ENCODE measurements around the gene SIDT1.

The SIDT1 gene

GRCh38 chr3:113601240-113601639, 68.9 kb downstream of the SIDT1 start:
- no peak for DNase-seq (ENCODE audit: low read depth, low spot score)
- TF ChIP-seq CTCF (IDR thresholded peaks at IDR 0.05; ENCODE audit: insufficient read depth, low read length, missing control alignments) = no peak
- ChIA-PET POLR2A (no interaction called here), CTCF (no interaction called here)
- H3K4me3 ChIP-seq (ENCODE audit: low read depth, low read length) = no peak overlapping the region

DNA sequence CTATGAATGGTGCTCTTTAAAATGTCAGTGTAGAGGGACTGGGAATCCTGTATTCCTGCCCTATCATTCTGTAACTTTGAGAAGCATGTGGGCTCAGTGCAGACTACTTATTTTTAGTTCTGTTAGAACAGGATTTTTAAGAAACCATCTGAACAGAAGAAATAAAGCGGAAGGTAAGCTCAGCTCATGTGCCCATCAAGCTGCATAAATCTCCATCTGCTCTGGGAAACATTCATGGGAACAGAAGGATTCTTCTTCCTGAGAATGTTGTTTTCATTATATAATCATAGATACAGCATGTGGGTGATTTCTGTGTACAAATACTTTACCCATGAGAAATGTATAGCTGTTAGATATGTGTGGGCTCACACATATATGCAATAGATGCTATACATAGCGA, 69.9 kb downstream of the SIDT1 start:
- no peak for TF ChIP-seq CTCF (IDR thresholded peaks at IDR 0.05; ENCODE audit: insufficient read depth, low read length, missing control alignments)
- POLR2A ChIA-PET = no interaction called here
- DNase-seq (ENCODE audit: low read depth, low spot score) = no peak
- no peak overlapping the region for H3K4me3 ChIP-seq (ENCODE audit: low read depth, low read length)
- CTCF ChIA-PET = no interaction called here

DNA sequence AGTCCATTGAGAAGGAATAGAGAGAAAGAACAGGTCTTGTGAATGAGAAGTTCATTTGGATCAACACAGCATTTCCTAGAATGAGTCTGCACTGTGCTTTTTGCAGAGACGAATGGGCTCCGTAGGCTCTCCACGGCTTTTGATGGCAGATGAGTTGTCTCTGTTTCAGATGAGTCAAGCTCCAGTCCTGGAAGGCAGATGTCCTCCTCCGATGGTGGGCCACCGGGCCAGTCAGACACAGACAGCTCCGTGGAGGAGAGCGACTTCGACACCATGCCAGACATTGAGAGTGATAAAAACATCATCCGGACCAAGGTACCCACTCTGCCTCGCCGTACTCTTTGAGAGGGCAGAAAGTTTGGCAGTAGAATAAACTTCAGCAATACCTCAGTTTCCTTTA, 70.5 kb downstream of the SIDT1 start:
- no peak for TF ChIP-seq CTCF (IDR thresholded peaks at IDR 0.05; ENCODE audit: insufficient read depth, low read length, missing control alignments)
- ChIA-PET CTCF (no interaction called here), POLR2A (no interaction called here)
- no peak for DNase-seq (ENCODE audit: low read depth, low spot score)
- H3K4me3 ChIP-seq (ENCODE audit: low read depth, low read length) = no peak overlapping the region

- no peak overlapping the region for H3K4me3 ChIP-seq (ENCODE audit: low read depth, low read length)
- POLR2A ChIA-PET = no interaction called here
- TF ChIP-seq CTCF (IDR thresholded peaks at IDR 0.05; ENCODE audit: insufficient read depth, low read length, missing control alignments) = no peak
- CTCF ChIA-PET = interaction anchor here (0.6 kb wide), 1 partner anchor 10 kb away, joined by 3 read pairs; no protein-coding TSS in a partner anchor
- no peak for DNase-seq (ENCODE audit: low read depth, low spot score)
Measured at GRCh38 chr3:113606539-113607218, 74.3 kb downstream of the SIDT1 start.

DNA sequence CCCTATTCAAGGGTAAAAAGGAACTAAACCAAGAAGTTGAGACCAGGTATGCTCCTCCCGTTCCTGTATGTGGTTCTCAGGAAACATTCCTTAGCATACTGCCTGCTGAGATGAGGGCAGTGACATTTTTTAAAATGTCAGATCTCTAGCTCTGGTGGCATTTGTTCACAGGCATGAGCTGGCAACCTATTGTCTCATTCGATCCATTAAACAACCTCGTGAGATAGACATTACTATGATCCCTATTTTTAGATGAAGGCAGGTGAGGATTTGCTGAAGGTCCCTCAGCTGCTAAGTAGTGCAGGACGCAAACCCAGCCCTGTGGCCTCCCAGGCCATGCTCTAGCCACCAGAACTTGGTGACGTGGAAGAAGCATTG, 74.9 kb downstream of the SIDT1 start:
- no peak overlapping the region for H3K4me3 ChIP-seq (ENCODE audit: low read depth, low read length)
- no peak for TF ChIP-seq CTCF (IDR thresholded peaks at IDR 0.05; ENCODE audit: insufficient read depth, low read length, missing control alignments)
- DNase-seq (ENCODE audit: low read depth, low spot score) = no peak
- ChIA-PET CTCF (no interaction called here), POLR2A (no interaction called here)

- DNase-seq (ENCODE audit: low read depth, low spot score) = no peak
- POLR2A ChIA-PET = no interaction called here
- TF ChIP-seq CTCF (IDR thresholded peaks at IDR 0.05; ENCODE audit: insufficient read depth, low read length, missing control alignments) = no peak
- CTCF ChIA-PET = interaction anchor here (1.2 kb wide), 1 partner anchor 563 kb away, joined by 3 read pairs; no protein-coding TSS in a partner anchor
- H3K4me3 ChIP-seq (ENCODE audit: low read depth, low read length) = no peak overlapping the region
Measured at GRCh38 chr3:113614402-113614801, 82.0 kb downstream of the SIDT1 start.
